ENCODE data around the gene PORCN.

Gene PORCN

GRCh38 chrX:48508400-48509244 lies at the start of gene PORCN:
Gene PORCN, plus strand, starts transcription at chrX:48508992. Its CDS starts 829 bp downstream, at chrX:48509821.
- peak; percentile 81 for DNase-seq (ENCODE audit: low spot score)

- DNase-seq (ENCODE audit: low spot score) = peak; percentile 1
Observed at GRCh38 chrX:48459483-48459882, 49.3 kb upstream of the PORCN start.

GRCh38 chrX:48460031-48460430 lies 48.8 kb upstream of the PORCN start:
- no peak for DNase-seq (ENCODE audit: low spot score)

GRCh38 chrX:48460606-48461005 lies 48.2 kb upstream of the PORCN start:
- peak; percentile 1 for DNase-seq (ENCODE audit: low spot score)

GRCh38 chrX:48461830-48462229 lies 47.0 kb upstream of the PORCN start:
- peak; percentile 0 for DNase-seq (ENCODE audit: low spot score)

- peak; percentile 73 for DNase-seq (ENCODE audit: low spot score)
Observed at GRCh38 chrX:48465336-48465933, 43.4 kb upstream of the PORCN start.

GRCh38 chrX:48466696-48467095 lies 42.1 kb upstream of the PORCN start:
- DNase-seq (ENCODE audit: low spot score) = no peak

GRCh38 chrX:48467281-48467761 lies 41.5 kb upstream of the PORCN start:
- DNase-seq (ENCODE audit: low spot score) = no peak

- DNase-seq (ENCODE audit: low spot score) = no peak
Observed at GRCh38 chrX:48468247-48468671, 40.5 kb upstream of the PORCN start.

GRCh38 chrX:48468693-48469691 lies 39.8 kb upstream of the PORCN start:
- no peak for DNase-seq (ENCODE audit: low spot score)

GRCh38 chrX:48470110-48470832 lies 38.5 kb upstream of the PORCN start, which contains the start of gene SLC38A5:
Gene SLC38A5, minus strand, starts transcription at chrX:48470260. Its CDS starts 2,336 bp downstream, at chrX:48467924.
- DNase-seq (ENCODE audit: low spot score) = no peak

GRCh38 chrX:48470833-48471118 lies 38.0 kb upstream of the PORCN start:
- no peak for DNase-seq (ENCODE audit: low spot score)

- DNase-seq (ENCODE audit: low spot score) = no peak
Observed at GRCh38 chrX:48471504-48471903, 37.3 kb upstream of the PORCN start.

- DNase-seq (ENCODE audit: low spot score) = no peak
Observed at GRCh38 chrX:48472225-48472624, 36.6 kb upstream of the PORCN start.

GRCh38 chrX:48472851-48473703 lies 35.7 kb upstream of the PORCN start:
- DNase-seq (ENCODE audit: low spot score) = no peak

- DNase-seq (ENCODE audit: low spot score) = no peak
Observed at GRCh38 chrX:48473704-48473990, 35.1 kb upstream of the PORCN start.

GRCh38 chrX:48474127-48474526 lies 34.7 kb upstream of the PORCN start:
- DNase-seq (ENCODE audit: low spot score) = peak; percentile 47

- DNase-seq (ENCODE audit: low spot score) = no peak
Observed at GRCh38 chrX:48474581-48474980, 34.2 kb upstream of the PORCN start.

GRCh38 chrX:48475296-48475695 lies 33.5 kb upstream of the PORCN start:
- DNase-seq (ENCODE audit: low spot score) = no peak

GRCh38 chrX:48475774-48476577 lies 32.8 kb upstream of the PORCN start, which contains the start of gene FTSJ1:
Gene FTSJ1, plus strand, starts transcription at chrX:48476199. Its CDS starts 1,849 bp downstream, at chrX:48478048.
- peak; percentile 86 for DNase-seq (ENCODE audit: low spot score)

All from hepatic stellate cell (primary cell).